Stomach (tissue), 9 donors: ENCODE results near the gene SEC23A. TPM values are rescaled to one million over a fixed set of nuclear protein-coding genes. Genes with fewer than 3 reads are reported as not detected.
"Not testable (repeated sequence)": the region's sequence is repeated elsewhere in the genome, so short reads cannot be mapped to it uniquely, and the experiment has no call there.

Experiments
- DNase-seq, 2 donors: peaks; one replicate each; pipeline versions ENCODE4 v3.0.0 to v3.0.0-alpha.2; 2013 to 2019
- H3K27ac ChIP-seq, 5 donors: fragments of 200-600 bp in 4 of 5; sonication (generic) in 4 of 5; one replicate each; pipeline ENCODE4 v1.5.1; 2013 to 2019; ENCODE audit warnings: mild to moderate bottlenecking in 1 of 5, moderate library complexity in 1 of 5
- H3K27me3 ChIP-seq, 3 donors: fragments of 200-600 bp; sonication (generic); one replicate each; pipeline ENCODE4 v1.5.1; 2017 to 2019; ENCODE audit warnings: mixed run types in 1 of 3
- H3K36me3 ChIP-seq, 4 donors: fragments of 200-600 bp; sonication (generic); 1 replicate in 3 of 4; 2 replicates in 1 of 4; pipeline ENCODE4 v1.5.1; 2016 to 2019
- H3K4me1 ChIP-seq, 4 donors: fragments of 200-600 bp; sonication (generic); one replicate each; pipeline ENCODE4 v1.5.1; 2016 to 2019
- H3K4me3 ChIP-seq, 4 donors: fragments of 200-600 bp; sonication (generic) in 3 of 4; one replicate each; pipeline ENCODE4 v1.5.1; 2016 to 2019; ENCODE audit warnings: mild to moderate bottlenecking in 1 of 4
- H3K9me3 ChIP-seq, 4 donors: fragments of 200-600 bp; sonication (generic); one replicate each; pipeline ENCODE4 v1.5.1; 2016 to 2019
- CTCF ChIP-seq, 7 experiments: fragments of 450-650 bp in 4 of 7; fragments of 200-600 bp in 3 of 7; sonication (generic) in 3 of 7; IDR thresholded peaks; one replicate each; pipeline ENCODE4 v1.5.1; 2016 to 2019; ENCODE audit warnings: antibody characterized with exemption in 7 of 7, control low read depth in 2 of 7, mild to moderate bottlenecking in 1 of 7
- EP300 ChIP-seq: sonication (generic); formaldehyde crosslinking; IDR thresholded peaks from one replicate; pipeline ENCODE4 v1.6.1; 2017; ENCODE audit warnings: antibody characterized with exemption
- POLR2A ChIP-seq, 4 donors: fragments of 450-650 bp; IDR thresholded peaks; one replicate each; pipeline ENCODE4 v1.6.1; 2016; ENCODE audit warnings: antibody characterized with exemption in 4 of 4, control low read depth in 2 of 4, mild to moderate bottlenecking in 1 of 4, moderate library complexity in 1 of 4
- POLR2AphosphoS5 ChIP-seq, 3 donors: sonication (generic); formaldehyde crosslinking; IDR thresholded peaks; one replicate each; pipeline ENCODE4 v1.6.1; 2016; ENCODE audit warnings: antibody characterized with exemption in 3 of 3
- WGBS, 5 donors: extraction: QIAGEN DNeasy Blood & Tissue Kit in 3 of 5; methylation state at CpG; one replicate each; pipeline versions ENCODE4 v1.1.5 to v1.1.7; 2013 to 2018; 5-methylcytosine and 5-hydroxymethylcytosine counted together
- intact Hi-C: fragments of 100-400 bp; cut with DNase I; formaldehyde crosslinking; loops from one replicate; pipeline ENCODE4 v1.15.1; 2023; ENCODE audit warnings: low total_unique reads
- polyA plus RNA-seq, 3 donors: library from polyadenylated mRNA; stranded (reverse); fragments of 200-250 nt; gene quantifications; one replicate each; pipeline ENCODE4 v1.2.3, GENCODE V29; 2013
- total RNA-seq, 5 donors: library from RNA; depleted of rRNA; stranded (reverse); fragments of >200 nt; gene quantifications; one replicate each; pipeline versions ENCODE4 v1.1.0 to v1.2.3, GENCODE V29; 2014 to 2016
- donor health status: healthy with polysubstance abuse.
- donor health status: Bipolar disorder and iron deficiency.
- donor health status: healthy.

Gene SEC23A
- total and polyA plus RNA-seq, 8 donors: 12.3 to 584 (median 68.6) TPM

DNA sequence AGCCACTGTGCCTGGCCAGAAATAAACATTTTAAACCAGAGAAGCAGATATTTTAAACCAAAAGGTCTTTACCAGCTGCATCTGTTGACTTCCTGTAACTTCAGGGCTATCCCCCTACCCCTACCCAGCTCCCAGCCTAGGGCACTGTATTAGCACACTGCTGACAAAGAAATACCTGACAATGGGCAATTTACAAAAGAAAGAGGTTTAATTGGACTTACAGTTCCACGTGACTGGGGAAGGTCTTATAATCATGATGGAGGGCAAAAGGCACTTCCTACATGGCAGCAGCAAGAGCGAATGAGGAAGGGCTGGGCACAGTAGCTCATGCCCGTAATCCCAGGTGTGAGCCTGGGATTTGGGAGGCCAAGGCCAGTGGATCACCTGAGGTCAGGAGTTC, 37.1 kb upstream of the SEC23A start:
- H3K4me1 ChIP-seq: peaks cover 0 to 4% (median 0%) of the 10 kb centered on the region in 4 donors
- no peak for TF ChIP-seq EP300
- no peak for TF ChIP-seq CTCF (IDR thresholded peaks at IDR 0.05)
- no peak for TF ChIP-seq POLR2AphosphoS5 (IDR thresholded peaks at IDR 0.05)
- no peak for TF ChIP-seq POLR2A (IDR thresholded peaks at IDR 0.05)
- WGBS, 5 donors: 92 to 100% (median 93%) methylated on average over 3 of the region's 3 CpGs
- H3K4me3 ChIP-seq: no peak overlapping the region
- H3K27ac ChIP-seq: no peak overlapping the region
- peaks cover 3 to 72% (median 63%) of the 10 kb centered on the region in 4 donors for H3K36me3 ChIP-seq
- H3K27me3 ChIP-seq: no peaks in the 10 kb centered on the region
- DNase-seq: no peak
- intact Hi-C loops: no loop called here
- no peaks in the 10 kb centered on the region for H3K9me3 ChIP-seq

DNA sequence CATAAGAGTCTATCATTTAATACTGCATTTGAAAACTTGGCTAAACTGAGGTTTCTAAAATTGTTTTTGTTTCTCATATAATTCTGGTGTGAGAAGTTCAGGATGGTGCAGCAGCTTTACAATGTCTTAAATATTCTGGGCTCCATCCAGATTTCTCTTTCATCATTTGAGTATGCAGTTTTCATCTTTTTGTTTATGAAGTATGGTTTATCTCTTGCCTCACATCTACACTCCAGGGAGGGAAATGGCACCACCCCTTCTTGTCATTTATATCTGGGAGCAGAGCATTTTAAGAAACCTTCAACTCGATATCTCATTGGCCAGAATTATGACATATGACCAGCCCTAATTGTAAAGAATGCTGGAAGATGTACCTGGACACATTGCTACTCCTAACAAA, 35.4 kb upstream of the SEC23A start:
- intact Hi-C loops: no loop called here
- DNase-seq: peak in 1 of 2 donors; percentile 13
- Histone ChIP-seq H3K9me3 (no peaks in the 10 kb centered on the region), H3K4me1 (peaks cover 0 to 4% (median 0%) of the 10 kb centered on the region in 4 donors), H3K4me3 (no peak overlapping the region), H3K27me3 (no peaks in the 10 kb centered on the region), H3K27ac (no peak overlapping the region), H3K36me3 (peaks cover 8 to 89% (median 80%) of the 10 kb centered on the region in 4 donors)
- WGBS, 5 donors: 85 to 97% (median 89%) methylated on average over 1 of the region's 1 CpG
- TF ChIP-seq POLR2A (IDR thresholded peaks at IDR 0.05): no peak
- TF ChIP-seq CTCF (IDR thresholded peaks at IDR 0.05): no peak
- no peak for TF ChIP-seq EP300
- TF ChIP-seq POLR2AphosphoS5 (IDR thresholded peaks at IDR 0.05): no peak

DNA sequence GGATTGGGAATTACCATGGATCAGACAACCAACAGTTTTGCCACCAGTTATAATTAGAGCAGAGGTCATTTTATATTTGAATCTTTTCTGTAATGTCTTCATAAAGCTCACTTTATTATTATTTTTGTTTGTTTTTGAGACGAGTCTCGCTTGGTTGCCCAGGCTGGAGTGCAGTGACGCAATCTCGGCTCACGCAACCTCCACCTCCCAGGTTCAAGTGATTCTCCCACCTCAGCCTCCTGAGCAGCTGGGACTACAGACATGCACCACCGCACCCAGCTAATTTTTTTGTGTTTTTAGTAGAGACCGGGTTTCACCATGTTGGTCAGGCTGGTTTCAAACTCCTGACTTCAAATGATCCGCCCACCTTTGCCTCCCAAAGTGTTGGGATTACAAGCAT, 34.8 kb upstream of the SEC23A start:
- H3K4me3 ChIP-seq, H3K27me3 ChIP-seq, DNase-seq, intact Hi-C loops, H3K9me3 ChIP-seq, H3K4me1 ChIP-seq: not testable (repeated sequence)
- H3K36me3 ChIP-seq: peaks cover 8 to 89% (median 83%) of the 10 kb centered on the region in 4 donors
- WGBS, 5 donors: 94 to 96% (median 95%) methylated on average over 8 of the region's 8 CpGs
- peak overlapping the region in 1 of 5 donors; percentile 19 for H3K27ac ChIP-seq

DNA sequence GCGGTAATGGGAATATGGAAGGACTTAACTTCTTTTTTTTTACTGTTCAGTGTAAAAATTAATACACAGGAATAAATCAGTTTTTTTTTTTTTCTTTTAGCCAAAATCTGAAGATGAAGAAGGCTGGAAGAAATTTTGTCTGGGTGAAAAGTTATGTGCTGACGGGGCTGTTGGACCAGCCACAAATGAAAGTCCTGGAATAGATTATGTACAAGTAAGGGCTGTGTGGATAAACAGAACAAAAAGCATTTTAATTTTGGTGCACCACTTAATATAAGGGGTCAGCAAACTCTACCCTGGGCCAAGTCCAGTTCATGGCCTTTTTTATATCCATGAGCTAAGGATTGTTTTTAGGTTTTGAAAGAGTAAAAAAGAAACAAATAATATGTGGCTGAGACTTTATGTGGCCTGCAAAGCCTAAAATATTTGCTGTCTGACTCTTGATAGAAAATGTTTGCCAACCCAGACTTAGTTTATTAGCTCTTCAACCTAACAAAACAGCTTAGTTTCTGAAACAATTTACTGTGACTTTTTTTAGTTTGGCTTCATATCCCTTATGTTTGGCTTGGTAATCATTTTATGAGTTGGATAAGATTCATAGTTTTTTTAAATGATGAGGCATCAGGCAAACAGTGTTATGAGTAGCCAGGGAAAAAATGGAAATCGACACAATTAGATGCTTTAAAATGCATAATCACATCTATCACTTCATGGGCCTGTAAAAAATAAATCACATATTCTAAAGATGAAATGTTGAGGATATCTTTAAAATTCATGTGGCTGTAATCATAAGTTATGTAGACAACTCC, 19.5 kb upstream of the SEC23A start:
- H3K4me3 ChIP-seq: no peak overlapping the region
- WGBS, 5 donors: 75 to 92% (median 83%) methylated on average over 3 of the region's 3 CpGs
- H3K36me3 ChIP-seq: peaks cover 0 to 97% (median 92%) of the 10 kb centered on the region in 4 donors
- peak overlapping the region in 1 of 5 donors; percentile 22 for H3K27ac ChIP-seq
- intact Hi-C loops: no loop called here
- TF ChIP-seq POLR2AphosphoS5 (IDR thresholded peaks at IDR 0.05): no peak
- TF ChIP-seq POLR2A (IDR thresholded peaks at IDR 0.05): no peak
- TF ChIP-seq EP300: no peak
- TF ChIP-seq CTCF (IDR thresholded peaks at IDR 0.05): no peak
- DNase-seq: no peak
- H3K4me1 ChIP-seq: no peaks in the 10 kb centered on the region
- no peaks in the 10 kb centered on the region for H3K9me3 ChIP-seq
- H3K27me3 ChIP-seq: no peaks in the 10 kb centered on the region
